ENCODE measurements around the gene NPDC1. TPM values are rescaled to one million over a fixed set of nuclear protein-coding genes. Genes with fewer than 3 reads are reported as not detected.

NPDC1 gene
- total and polyA plus RNA-seq, 4 donors = 2.7 to 14.5 (median 7.3) TPM

- H3K36me3 ChIP-seq (ENCODE audit: control insufficient read depth in 4 of 4, insufficient read depth in 3 of 4, low read depth in 1 of 4, low read length in 3 of 4) = no peaks in the 10 kb centered on the region
- H3K27me3 ChIP-seq (ENCODE audit: control insufficient read depth in 4 of 4, insufficient read depth in 4 of 4, low read length in 3 of 4) = no peaks in the 10 kb centered on the region
- DNase-seq (ENCODE audit: low spot score) = no peak
- TF ChIP-seq TAF1 (conservative IDR thresholded peaks at IDR 0.05) (no peak), FOXA2 (IDR thresholded peaks at IDR 0.05) (no peak), HNF4A (conservative IDR thresholded peaks at IDR 0.05) (peak in 1 of 2 donors; percentile 10)
- 86% methylated on average over 9 of the region's 9 CpGs for WGBS
- H3K9me3 ChIP-seq (ENCODE audit: control insufficient read depth in 4 of 4, low read length in 3 of 4) = no peaks in the 10 kb centered on the region
- no peak overlapping the region for H3K9ac ChIP-seq (ENCODE audit: low read depth in 1 of 2, low read length in 2 of 2)
- H3K4me1 ChIP-seq (ENCODE audit: control insufficient read depth in 4 of 4, insufficient read depth in 4 of 4, low read length in 3 of 4) = peaks cover 16 to 33% (median 29%) of the 10 kb centered on the region in 4 donors
- H3K27ac ChIP-seq (ENCODE audit: low read depth in 1 of 2, low read length in 2 of 2) = no peak overlapping the region
- H3K4me3 ChIP-seq (ENCODE audit: low read depth in 1 of 3, low read length in 3 of 3) = no peak overlapping the region
Observed at GRCh38 chr9:137058521-137059234, 12.7 kb upstream of the NPDC1 start.

GRCh38 chr9:137057545-137057944 is 11.6 kb upstream of the NPDC1 start:
- Histone ChIP-seq H3K4me3 (ENCODE audit: low read depth in 1 of 3, low read length in 3 of 3) (no peak overlapping the region), H3K36me3 (ENCODE audit: control insufficient read depth in 4 of 4, insufficient read depth in 3 of 4, low read depth in 1 of 4, low read length in 3 of 4) (no peaks in the 10 kb centered on the region), H3K9ac (ENCODE audit: low read depth in 1 of 2, low read length in 2 of 2) (no peak overlapping the region), H3K9me3 (ENCODE audit: control insufficient read depth in 4 of 4, low read length in 3 of 4) (no peaks in the 10 kb centered on the region), H3K27ac (ENCODE audit: low read depth in 1 of 2, low read length in 2 of 2) (no peak overlapping the region), H3K27me3 (ENCODE audit: control insufficient read depth in 4 of 4, insufficient read depth in 4 of 4, low read length in 3 of 4) (no peaks in the 10 kb centered on the region), H3K4me1 (ENCODE audit: control insufficient read depth in 4 of 4, insufficient read depth in 4 of 4, low read length in 3 of 4) (peaks cover 21 to 38% (median 30%) of the 10 kb centered on the region in 4 donors)
- TF ChIP-seq ATF3 (IDR thresholded peaks at IDR 0.05) = no peak
- no peak for TF ChIP-seq EGR1 (IDR thresholded peaks at IDR 0.05; ENCODE audit: low read depth in 2 of 2)
- TF ChIP-seq CTCF (IDR thresholded peaks at IDR 0.05; ENCODE audit: low read depth, low read length, missing input control) = no peak
- no peak for TF ChIP-seq REST (IDR thresholded peaks at IDR 0.05)
- TF ChIP-seq MAX (IDR thresholded peaks at IDR 0.05) = no peak
- DNase-seq (ENCODE audit: low spot score) = no peak
- WGBS = 75% methylated on average over 16 of the region's 16 CpGs

GRCh38 chr9:137056739-137057415 is 10.9 kb upstream of the NPDC1 start:
- no peaks in the 10 kb centered on the region for H3K27me3 ChIP-seq (ENCODE audit: control insufficient read depth in 4 of 4, insufficient read depth in 4 of 4, low read length in 3 of 4)
- H3K4me3 ChIP-seq (ENCODE audit: low read depth in 1 of 3, low read length in 3 of 3) = no peak overlapping the region
- no peaks in the 10 kb centered on the region for H3K36me3 ChIP-seq (ENCODE audit: control insufficient read depth in 4 of 4, insufficient read depth in 3 of 4, low read depth in 1 of 4, low read length in 3 of 4)
- H3K9ac ChIP-seq (ENCODE audit: low read depth in 1 of 2, low read length in 2 of 2) = no peak overlapping the region
- H3K27ac ChIP-seq (ENCODE audit: low read depth in 1 of 2, low read length in 2 of 2) = no peak overlapping the region
- WGBS = 68% methylated on average over 17 of the region's 17 CpGs
- DNase-seq (ENCODE audit: low spot score) = no peak
- no peaks in the 10 kb centered on the region for H3K9me3 ChIP-seq (ENCODE audit: control insufficient read depth in 4 of 4, low read length in 3 of 4)
- H3K4me1 ChIP-seq (ENCODE audit: control insufficient read depth in 4 of 4, insufficient read depth in 4 of 4, low read length in 3 of 4) = peaks cover 21 to 38% (median 30%) of the 10 kb centered on the region in 4 donors
- no peak for TF ChIP-seq NR2F2 (IDR thresholded peaks at IDR 0.05)
- no peak for TF ChIP-seq HNF4G (IDR thresholded peaks at IDR 0.05)
- TF ChIP-seq FOXA2 (IDR thresholded peaks at IDR 0.05) = no peak
- TF ChIP-seq YY1 (IDR thresholded peaks at IDR 0.05) = no peak
- TF ChIP-seq EGR1 (IDR thresholded peaks at IDR 0.05; ENCODE audit: low read depth in 2 of 2) = no peak
- TF ChIP-seq ATF3 (IDR thresholded peaks at IDR 0.05) = no peak
- no peak for TF ChIP-seq HNF4A (conservative IDR thresholded peaks at IDR 0.05)
- no peak for TF ChIP-seq FOXA1 (IDR thresholded peaks at IDR 0.05)
- no peak for TF ChIP-seq CTCF (IDR thresholded peaks at IDR 0.05; ENCODE audit: low read depth, low read length, missing input control)
- no peak for TF ChIP-seq JUND (IDR thresholded peaks at IDR 0.05)
- TF ChIP-seq MAX (IDR thresholded peaks at IDR 0.05) = no peak
